Body of pancreas (tissue), 4 donors: ENCODE results near the gene ARHGAP42.

Experiments
- CTCF ChIP-seq, 7 experiments: fragments of 450-650 bp in 4 of 7; fragments of 200-600 bp in 3 of 7; sonication (generic) in 3 of 7; IDR thresholded peaks; one replicate each; pipeline ENCODE4 v1.5.1; 2016 to 2019; ENCODE audit warnings: antibody characterized with exemption in 7 of 7
- POLR2A ChIP-seq, 3 donors: fragments of 450-650 bp; IDR thresholded peaks; one replicate each; pipeline ENCODE4 v1.6.1; 2016; ENCODE audit warnings: antibody characterized with exemption in 3 of 3, mild to moderate bottlenecking in 2 of 3

GRCh38 chr11:100902454-100903141, 215.5 kb downstream of the ARHGAP42 start:
- TF ChIP-seq CTCF (IDR thresholded peaks at IDR 0.05), result no peak
- no peak for TF ChIP-seq POLR2A (IDR thresholded peaks at IDR 0.05)
